ENCODE data around the gene CNN2.

DNA sequence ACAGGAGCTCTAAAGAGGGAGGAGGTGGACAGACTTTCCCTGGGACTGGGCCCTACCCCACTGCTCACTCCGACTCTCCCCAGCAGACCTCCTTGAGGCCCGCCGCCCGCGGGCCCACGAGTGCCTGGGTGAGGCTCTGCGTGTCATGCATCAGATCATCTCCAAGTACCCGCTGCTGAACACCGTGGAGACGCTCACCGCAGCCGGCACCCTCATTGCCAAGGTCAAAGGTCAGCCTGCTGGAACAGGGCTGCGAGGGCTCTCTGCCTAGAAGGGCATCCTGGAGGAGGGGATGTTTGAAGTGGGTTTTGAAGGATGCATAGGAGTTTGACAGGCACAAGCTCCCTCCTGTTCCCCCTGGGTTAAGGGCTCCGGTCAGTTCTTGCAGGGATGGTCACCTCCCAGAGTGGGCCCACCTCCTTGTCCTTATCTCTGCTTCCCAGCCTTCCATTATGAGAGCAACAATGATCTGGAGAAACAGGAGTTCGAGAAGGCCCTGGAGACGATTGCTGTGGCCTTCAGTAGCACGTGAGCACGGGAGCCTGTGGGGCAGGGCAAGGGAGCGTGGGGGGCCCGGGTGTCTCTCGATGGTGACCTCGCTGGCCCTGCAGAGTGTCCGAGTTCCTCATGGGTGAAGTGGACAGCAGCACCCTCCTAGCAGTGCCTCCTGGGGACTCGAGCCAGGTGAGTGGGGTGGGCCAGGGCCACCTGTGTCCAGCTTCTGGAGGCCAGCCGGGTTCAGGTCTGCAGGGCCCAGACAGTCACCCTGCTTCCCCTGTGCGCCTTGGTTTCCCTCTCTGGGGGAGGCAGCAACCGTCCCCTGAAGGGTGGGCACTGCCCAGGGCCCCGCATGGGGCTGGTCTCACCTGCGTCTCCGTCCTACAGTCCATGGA lies 46.9 kb downstream of the CNN2 start:
- TF ChIP-seq, protein P1, sequence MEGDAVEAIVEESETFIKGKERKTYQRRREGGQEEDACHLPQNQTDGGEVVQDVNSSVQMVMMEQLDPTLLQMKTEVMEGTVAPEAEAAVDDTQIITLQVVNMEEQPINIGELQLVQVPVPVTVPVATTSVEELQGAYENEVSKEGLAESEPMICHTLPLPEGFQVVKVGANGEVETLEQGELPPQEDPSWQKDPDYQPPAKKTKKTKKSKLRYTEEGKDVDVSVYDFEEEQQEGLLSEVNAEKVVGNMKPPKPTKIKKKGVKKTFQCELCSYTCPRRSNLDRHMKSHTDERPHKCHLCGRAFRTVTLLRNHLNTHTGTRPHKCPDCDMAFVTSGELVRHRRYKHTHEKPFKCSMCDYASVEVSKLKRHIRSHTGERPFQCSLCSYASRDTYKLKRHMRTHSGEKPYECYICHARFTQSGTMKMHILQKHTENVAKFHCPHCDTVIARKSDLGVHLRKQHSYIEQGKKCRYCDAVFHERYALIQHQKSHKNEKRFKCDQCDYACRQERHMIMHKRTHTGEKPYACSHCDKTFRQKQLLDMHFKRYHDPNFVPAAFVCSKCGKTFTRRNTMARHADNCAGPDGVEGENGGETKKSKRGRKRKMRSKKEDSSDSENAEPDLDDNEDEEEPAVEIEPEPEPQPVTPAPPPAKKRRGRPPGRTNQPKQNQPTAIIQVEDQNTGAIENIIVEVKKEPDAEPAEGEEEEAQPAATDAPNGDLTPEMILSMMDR (IDR thresholded peaks at IDR 0.05): no peak
- TF ChIP-seq POLR2AphosphoS5 (IDR thresholded peaks at IDR 0.05; ENCODE audit: insufficient read depth in 1 of 2, low read depth in 1 of 2) (no peak), POLR2A (IDR thresholded peaks at IDR 0.05) (no peak)

Measured in vagina (tissue), 2 donors.